Heart left ventricle (tissue), 16 donors: ENCODE results near the gene CLSTN2. TPM values are rescaled to one million over a fixed set of nuclear protein-coding genes. Genes with fewer than 3 reads are reported as not detected.

ENCODE experiments used
- ATAC-seq, 4 donors: fragments of 200-7000 bp; cut with Tn5 transposase; one replicate each; pipeline ENCODE4 v1.9.1; 2020 to 2022; ENCODE audit warnings: moderate library complexity in 4 of 4, mild to moderate bottlenecking in 3 of 4, moderate number of reproducible peaks in 1 of 4
- DNase-seq, 5 donors: peaks; one replicate each; pipeline ENCODE4 v3.0.0-alpha.2; 2020
- H3K27ac ChIP-seq, 12 donors: fragments of 200-600 bp; sonication (generic) in 4 of 12; one replicate each; pipeline versions ENCODE4 v1.5.0 to v1.8.0; 2016 to 2022; ENCODE audit warnings: mild to moderate bottlenecking in 2 of 12
- H3K27me3 ChIP-seq, 9 donors: fragments of 200-600 bp; sonication (generic) in 2 of 9; one replicate each; pipeline versions ENCODE4 v1.5.1 to v1.8.0; 2016 to 2022; ENCODE audit warnings: mild to moderate bottlenecking in 3 of 9
- H3K36me3 ChIP-seq, 9 donors: fragments of 200-600 bp; sonication (generic) in 2 of 9; one replicate each; pipeline versions ENCODE4 v1.5.0 to v1.8.0; 2018 to 2022; ENCODE audit warnings: mild to moderate bottlenecking in 2 of 9
- H3K4me1 ChIP-seq, 12 donors: fragments of 200-600 bp; sonication (generic) in 4 of 12; one replicate each; pipeline versions ENCODE4 v1.5.0 to v1.8.0; 2016 to 2022; ENCODE audit warnings: mild to moderate bottlenecking in 3 of 12
- H3K4me3 ChIP-seq, 12 donors: fragments of 200-600 bp; sonication (generic) in 4 of 12; one replicate each; pipeline versions ENCODE4 v1.5.0 to v1.8.0; 2017 to 2022; ENCODE audit warnings: mild to moderate bottlenecking in 9 of 12, moderate library complexity in 4 of 12
- H3K9me3 ChIP-seq, 12 donors: fragments of 200-600 bp; sonication (generic) in 4 of 12; one replicate each; pipeline versions ENCODE4 v1.5.0 to v1.8.0; 2016 to 2022; ENCODE audit warnings: mild to moderate bottlenecking in 1 of 12
- CTCF ChIP-seq, 12 donors: fragments of 200-600 bp; sonication (generic) in 4 of 12; IDR thresholded peaks; one replicate each; pipeline versions ENCODE4 v1.5.0 to v1.8.0; 2018 to 2022; ENCODE audit warnings: antibody characterized with exemption in 12 of 12, mild to moderate bottlenecking in 5 of 12
- POLR2A ChIP-seq, 2 donors: fragments of 450-650 bp; IDR thresholded peaks; one replicate each; pipeline ENCODE4 v1.6.1; 2017; ENCODE audit warnings: antibody characterized with exemption in 2 of 2, mild to moderate bottlenecking in 2 of 2, moderate library complexity in 2 of 2
- WGBS, 4 donors: extraction: QIAGEN DNeasy Blood & Tissue Kit in 2 of 4; methylation state at CpG; one replicate each; pipeline versions ENCODE4 v1.1.5 to v1.1.7; 2013 to 2018; 5-methylcytosine and 5-hydroxymethylcytosine counted together
- intact Hi-C, 10 donors: fragments of 100-400 bp; cut with DNase I; formaldehyde crosslinking; loops; one replicate each; pipeline versions ENCODE4 v1.11.1 to v1.14.2; 2022
- polyA plus RNA-seq, 2 donors: library from polyadenylated mRNA; stranded (reverse); fragments of 200-250 nt; gene quantifications; one replicate each; pipeline ENCODE4 v1.2.3, GENCODE V29; 2013
- total RNA-seq, 9 donors: library from RNA; depleted of rRNA in 2 of 9; stranded (reverse); fragments of >200 nt in 2 of 9; fragmentation: NEBNext Ultra II Directional in 3 of 9; extraction: Animal tissue kit (Norgen Biotek cat#: 25700) in 3 of 9; gene quantifications; one replicate each; pipeline versions ENCODE4 v1.1.0 to v1.2.4, GENCODE V29; 2016 to 2023
- donor health status: ischemic (EF 13 %, LVEDD 7.1; RV severe dilation, severe dysfunction).
- donor health status: healthy with polysubstance abuse.
- donor health status: DM: no; HTN: yes; CAD: no.
- donor health status: DM: no; HTN: no; CAD: no.
- donor health status: ischemic (EF 25% LVEDD 6.9; RV normal size, moderate dysfunction).
- donor health status: ischemic (EF 25% LVEDD 5.7; RV mildly dilated, moderate dysfunction).
- donor health status: healthy.
- donor health status: DM: yes; HTN: yes; CAD: no.
- donor health status: ischemic (EF 35%, LVEDD 5.7; RV mildly dilated, moderate dysfunction).
- donor health status: nonischemic (EF 11% LVEDD 7.7; RV severe dilation, severe dysfunction).
- donor health status: DM: yes; HTN: yes; CAD: no.
- donor health status: PGD.
- donor health status: ischemic (EF 29% LVEDD 5.4; RV normal size, mild dysfunction).
- donor health status: nonischemic (EF 23%, LVEDD 6.1; RV moderate dilation, normal function).

The CLSTN2 gene
- total and polyA plus RNA-seq, 11 donors: 0.69 to 7.6 (median 3.9) TPM

- ATAC-seq (peak in 2 of 4 donors; percentile 10 to 12), DNase-seq (no peak)
- Histone ChIP-seq H3K36me3 (no peaks in the 10 kb centered on the region), H3K27ac (peak overlapping the region in 2 of 12 donors; percentile 34 to 48), H3K27me3 (no peaks in the 10 kb centered on the region), H3K4me1 (peaks cover 0 to 21% (median 6%) of the 10 kb centered on the region in 12 donors), H3K4me3 (no peak overlapping the region), H3K9me3 (no peaks in the 10 kb centered on the region)
- TF ChIP-seq POLR2A (IDR thresholded peaks at IDR 0.05): no peak
- no peak for TF ChIP-seq CTCF (IDR thresholded peaks at IDR 0.05)
- WGBS, 4 donors: 51 to 63% (median 57%) methylated on average over 2 of the region's 2 CpGs
- intact Hi-C loops: loop anchor here in 3 of 10 donors (2.0 to 5.0 kb wide), 3 partner anchors 33 to 38 kb away; partner anchors contain the start of gene CLSTN2 (in 1 of the 3)
Observed at GRCh38 chr3:139974809-139975425, 39.9 kb downstream of the CLSTN2 start.

GRCh38 chr3:139975594-139976365 lies 40.8 kb downstream of the CLSTN2 start:
- H3K4me3 ChIP-seq: no peak overlapping the region
- peak; percentile 83 to 94 (median 94) for ATAC-seq
- H3K27me3 ChIP-seq: no peaks in the 10 kb centered on the region
- no peaks in the 10 kb centered on the region for H3K9me3 ChIP-seq
- H3K36me3 ChIP-seq: no peaks in the 10 kb centered on the region
- H3K27ac ChIP-seq: peak overlapping the region in 6 of 12 donors; percentile 7 to 58 (median 36)
- peaks cover 0 to 21% (median 6%) of the 10 kb centered on the region in 12 donors for H3K4me1 ChIP-seq
- no peak for TF ChIP-seq POLR2A (IDR thresholded peaks at IDR 0.05)
- TF ChIP-seq CTCF (IDR thresholded peaks at IDR 0.05): peak in 2 of 12 donors; percentile 12 to 24
- WGBS, 4 donors: 33 to 45% (median 35%) methylated on average over 5 of the region's 5 CpGs
- intact Hi-C loops: loop anchor here in 3 of 10 donors (2.0 to 5.0 kb wide), 3 partner anchors 33 to 38 kb away; partner anchors contain the start of gene CLSTN2 (in 1 of the 3)
- peak in 4 of 5 donors; percentile 23 to 67 (median 46) for DNase-seq

GRCh38 chr3:139978966-139979365 lies 44.0 kb downstream of the CLSTN2 start:
- no peaks in the 10 kb centered on the region for H3K9me3 ChIP-seq
- ATAC-seq: no peak
- 85 to 91% (median 89%) methylated on average over 4 of the region's 4 CpGs for WGBS, 4 donors
- TF ChIP-seq POLR2A (IDR thresholded peaks at IDR 0.05) (no peak), CTCF (IDR thresholded peaks at IDR 0.05) (no peak)
- no peaks in the 10 kb centered on the region for H3K27me3 ChIP-seq
- peaks cover 0 to 21% (median 6%) of the 10 kb centered on the region in 12 donors for H3K4me1 ChIP-seq
- H3K27ac ChIP-seq: no peak overlapping the region
- intact Hi-C loops: loop anchor here in 2 of 10 donors (5.0 kb wide), 2 partner anchors 37 to 42 kb away; partner anchors contain the start of gene CLSTN2 (in 1 of the 2)
- no peaks in the 10 kb centered on the region for H3K36me3 ChIP-seq
- DNase-seq: no peak
- H3K4me3 ChIP-seq: no peak overlapping the region

GRCh38 chr3:139979991-139980390 lies 45.0 kb downstream of the CLSTN2 start:
- no peak overlapping the region for H3K27ac ChIP-seq
- no peaks in the 10 kb centered on the region for H3K36me3 ChIP-seq
- ATAC-seq (no peak), DNase-seq (no peak)
- intact Hi-C loops: loop anchor here in 2 of 10 donors (5.0 kb wide), 2 partner anchors 38 to 43 kb away; partner anchors contain the start of gene CLSTN2 (in 1 of the 2)
- TF ChIP-seq CTCF (IDR thresholded peaks at IDR 0.05) (no peak), POLR2A (IDR thresholded peaks at IDR 0.05) (no peak)
- peaks cover 0 to 13% (median 4%) of the 10 kb centered on the region in 12 donors for H3K4me1 ChIP-seq
- peaks cover 0 to 2% (median 0%) of the 10 kb centered on the region in 9 donors for H3K27me3 ChIP-seq
- WGBS, 4 donors: 78 to 94% (median 87%) methylated on average over 1 of the region's 1 CpG
- H3K4me3 ChIP-seq: no peak overlapping the region
- no peaks in the 10 kb centered on the region for H3K9me3 ChIP-seq
